Measurements from ENCODE around the gene FAM174B.

DNA sequence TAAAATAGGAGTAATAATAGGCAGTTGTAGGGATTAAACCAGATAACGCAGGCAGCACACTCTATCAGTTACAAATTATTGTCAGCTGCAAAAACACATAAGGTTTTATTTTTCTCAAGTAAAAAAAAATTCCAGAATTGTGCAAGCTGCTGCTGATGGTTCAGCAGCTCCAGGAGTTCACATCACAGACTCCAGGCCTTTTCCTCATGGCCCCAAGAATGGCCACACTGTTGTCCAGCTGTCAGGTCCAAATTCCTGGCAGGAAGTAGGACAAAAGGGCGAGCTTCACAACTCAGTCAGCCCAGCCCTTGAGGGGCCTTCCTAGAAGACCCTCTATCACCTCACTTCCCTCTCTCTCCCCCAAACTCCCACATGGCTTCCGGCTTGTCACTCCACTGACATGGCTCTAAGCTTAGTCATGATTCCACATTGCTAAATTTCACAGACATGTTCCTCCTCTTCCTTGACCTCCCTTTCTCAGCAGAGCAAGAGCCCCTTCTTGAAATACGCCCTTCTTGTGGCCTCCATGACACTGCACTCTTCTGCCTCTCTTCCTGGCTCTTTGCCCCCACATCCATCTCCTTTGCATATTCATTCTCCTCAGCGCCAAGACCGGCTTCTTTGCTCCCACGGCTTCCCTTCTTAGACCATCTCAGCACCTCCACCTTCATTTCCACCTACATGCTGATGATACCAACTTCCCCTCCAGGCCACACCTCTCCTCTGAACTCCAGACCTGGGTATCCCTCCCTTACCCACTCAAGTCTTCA is 27.4 kb upstream of the FAM174B start:
- TF ChIP-seq RAD21 (IDR thresholded peaks at IDR 0.05; ENCODE audit: low read depth) = no peak
- TF ChIP-seq EP300 (IDR thresholded peaks at IDR 0.05; ENCODE audit: borderline replicate concordance) = no peak
- TF ChIP-seq CREB1 (IDR thresholded peaks at IDR 0.05; ENCODE audit: low read depth) = no peak
- TF ChIP-seq CEBPB (IDR thresholded peaks at IDR 0.05) = no peak

Measured in Ishikawa (cell line).